Measurements from ENCODE around the gene GATC. TPM values are rescaled to one million over a fixed set of nuclear protein-coding genes. Genes with fewer than 3 reads are reported as not detected.

GATC gene
- total RNA-seq, 2 donors from 2014 or later = 16.9 to 24.1 TPM

- H3K9me3 ChIP-seq = no peaks in the 10 kb centered on the region
- no peak overlapping the region for H3K4me3 ChIP-seq
- TF ChIP-seq CTCF (IDR thresholded peaks at IDR 0.05) (no peak), POLR2A (IDR thresholded peaks at IDR 0.05) (no peak)
- H3K36me3 ChIP-seq (replicated peaks in 1 of 2; ENCODE audit: insufficient read depth in 1 of 2, low read depth in 2 of 2) = peaks cover 9 to 19% of the 10 kb centered on the region in 2 donors
- ATAC-seq (no peak), DNase-seq (no peak)
- H3K27ac ChIP-seq = peak overlapping the region in 3 of 4 donors; percentile 19 to 55 (median 46)
- intact Hi-C loops (cut with DNase I) = no loop called here
- H3K27me3 ChIP-seq = no peaks in the 10 kb centered on the region
- WGBS, 2 donors = 82 to 83% methylated on average over 6 of the region's 6 CpGs
- H3K4me1 ChIP-seq = peaks cover 37% of the 10 kb centered on the region
Measured at GRCh38 chr12:120467439-120467838, 21.2 kb downstream of the GATC start.

GRCh38 chr12:120468325-120468820 is 22.1 kb downstream of the GATC start:
- peak overlapping the region; percentile 81 to 95 (median 88) for H3K27ac ChIP-seq
- DNase-seq (peak; percentile 35 to 57 (median 47)), ATAC-seq (peak; percentile 2)
- TF ChIP-seq CTCF (IDR thresholded peaks at IDR 0.05) (no peak), POLR2A (IDR thresholded peaks at IDR 0.05) (no peak)
- H3K4me1 ChIP-seq = peaks cover 37% of the 10 kb centered on the region
- H3K4me3 ChIP-seq = peak overlapping the region; percentile 90 to 93
- peaks cover 9 to 14% of the 10 kb centered on the region in 2 donors for H3K36me3 ChIP-seq (replicated peaks in 1 of 2; ENCODE audit: insufficient read depth in 1 of 2, low read depth in 2 of 2)
- 1 to 2% methylated on average over 23 of the region's 23 CpGs for WGBS, 2 donors
- intact Hi-C loops (cut with DNase I) = no loop called here
- H3K9me3 ChIP-seq = no peaks in the 10 kb centered on the region
- no peaks in the 10 kb centered on the region for H3K27me3 ChIP-seq

DNA sequence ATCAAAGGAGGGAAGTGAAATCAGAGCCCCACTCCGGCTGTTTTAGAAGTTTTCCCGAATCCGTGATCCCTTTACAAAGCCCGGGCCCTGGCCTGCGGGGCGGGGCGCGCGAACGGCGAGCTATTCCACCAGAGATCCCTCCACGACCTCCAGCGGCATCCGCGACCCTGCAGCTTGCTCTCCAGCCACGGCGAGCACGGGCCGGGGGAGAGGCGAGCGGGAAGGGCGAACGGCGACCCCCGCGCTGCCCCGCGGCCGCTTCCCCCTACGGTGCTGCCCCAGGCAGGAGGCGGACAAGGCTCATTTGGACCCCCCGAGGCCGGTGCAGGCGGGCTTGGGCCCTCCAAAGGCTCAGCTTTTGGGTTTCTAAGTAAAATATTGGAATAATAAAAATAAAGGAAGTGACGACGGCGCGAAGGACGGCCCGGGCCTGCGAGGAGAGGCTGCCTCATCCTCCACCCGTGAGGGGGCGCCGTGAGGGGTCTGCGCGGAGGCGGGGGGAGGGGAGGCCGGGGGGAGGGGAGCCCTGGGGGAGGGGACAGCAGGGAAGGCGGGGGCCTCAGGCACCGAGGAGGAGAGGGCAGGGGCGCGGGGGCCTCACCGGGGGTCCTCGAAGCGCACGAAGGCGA is 22.7 kb downstream of the GATC start:
- intact Hi-C loops (cut with DNase I) = no loop called here
- WGBS, 2 donors = 0% methylated on average over 14 to 46 of the region's 57 CpGs
- TF ChIP-seq POLR2A (IDR thresholded peaks at IDR 0.05) = no peak
- no peak for TF ChIP-seq CTCF (IDR thresholded peaks at IDR 0.05)
- peaks cover 37% of the 10 kb centered on the region for H3K4me1 ChIP-seq
- no peaks in the 10 kb centered on the region for H3K9me3 ChIP-seq
- H3K27ac ChIP-seq = peak overlapping the region; percentile 81 to 95 (median 88)
- peaks cover 3 to 8% of the 10 kb centered on the region in 2 donors for H3K36me3 ChIP-seq (replicated peaks in 1 of 2; ENCODE audit: insufficient read depth in 1 of 2, low read depth in 2 of 2)
- DNase-seq (peak; percentile 8 to 53 (median 31)), ATAC-seq (peak; percentile 9)
- peak overlapping the region; percentile 90 to 93 for H3K4me3 ChIP-seq
- H3K27me3 ChIP-seq = no peaks in the 10 kb centered on the region

GRCh38 chr12:120469450-120470149 is 23.4 kb downstream of the GATC start, which contains the start of gene SRSF9:
SRSF9 (minus strand) TSS chr12:120469748; CDS start chr12:120469609, 139 bp downstream.
- Histone ChIP-seq H3K4me1 (peaks cover 37% of the 10 kb centered on the region), H3K4me3 (peak within 1 kb of the TSS; percentile 90 to 93), H3K27me3 (no peaks in the 10 kb centered on the region), H3K9me3 (no peaks in the 10 kb centered on the region), H3K36me3 (replicated peaks in 1 of 2; ENCODE audit: insufficient read depth in 1 of 2, low read depth in 2 of 2) (peaks cover 0 to 3% of the 10 kb centered on the region in 2 donors), H3K27ac (peak within 1 kb of the TSS; percentile 81 to 95 (median 88))
- TF ChIP-seq CTCF (IDR thresholded peaks at IDR 0.05) (peak; percentile 79 to 99 (median 93)), POLR2A (IDR thresholded peaks at IDR 0.05) (peak in 2 of 3 donors; percentile 66 to 68)
- intact Hi-C loops (cut with DNase I) = no loop called here
- whole genome bisulfite sequencing, 2 donors = 0% methylated on average over 65 of the region's 88 CpGs; no CpG with 5 or more reads in 1 of the 2 donors
- ATAC-seq = peak; percentile 93
- DNase-seq = peak; percentile 94 to 96 (median 95)

All from body of pancreas (tissue), 4 donors.